ENCODE data around the gene CORO1C. TPM values are rescaled to one million over a fixed set of nuclear protein-coding genes. Genes with fewer than 3 reads are reported as not detected.

Gene CORO1C
- total RNA-seq, 1 donor from 2014 or later: 65.3 TPM

GRCh38 chr12:108647585-108648287 lies 83.6 kb downstream of the CORO1C start:
- Mint-ChIP-seq H3K4me3 (no peak overlapping the region), H3K9me3 (no peaks in the 10 kb centered on the region), H3K36me3 (peaks cover 26% of the 10 kb centered on the region), H3K27me3 (ENCODE audit: low read depth) (no peaks in the 10 kb centered on the region), H3K4me1 (peaks cover 10% of the 10 kb centered on the region), H3K27ac (no peak overlapping the region)
- DNase-seq (ENCODE audit: low spot score in 2 of 2, unreplicated experiment in 2 of 2): no peak
- TF ChIP-seq CTCF (IDR thresholded peaks at IDR 0.05; ENCODE audit: unreplicated experiment): no peak

DNA sequence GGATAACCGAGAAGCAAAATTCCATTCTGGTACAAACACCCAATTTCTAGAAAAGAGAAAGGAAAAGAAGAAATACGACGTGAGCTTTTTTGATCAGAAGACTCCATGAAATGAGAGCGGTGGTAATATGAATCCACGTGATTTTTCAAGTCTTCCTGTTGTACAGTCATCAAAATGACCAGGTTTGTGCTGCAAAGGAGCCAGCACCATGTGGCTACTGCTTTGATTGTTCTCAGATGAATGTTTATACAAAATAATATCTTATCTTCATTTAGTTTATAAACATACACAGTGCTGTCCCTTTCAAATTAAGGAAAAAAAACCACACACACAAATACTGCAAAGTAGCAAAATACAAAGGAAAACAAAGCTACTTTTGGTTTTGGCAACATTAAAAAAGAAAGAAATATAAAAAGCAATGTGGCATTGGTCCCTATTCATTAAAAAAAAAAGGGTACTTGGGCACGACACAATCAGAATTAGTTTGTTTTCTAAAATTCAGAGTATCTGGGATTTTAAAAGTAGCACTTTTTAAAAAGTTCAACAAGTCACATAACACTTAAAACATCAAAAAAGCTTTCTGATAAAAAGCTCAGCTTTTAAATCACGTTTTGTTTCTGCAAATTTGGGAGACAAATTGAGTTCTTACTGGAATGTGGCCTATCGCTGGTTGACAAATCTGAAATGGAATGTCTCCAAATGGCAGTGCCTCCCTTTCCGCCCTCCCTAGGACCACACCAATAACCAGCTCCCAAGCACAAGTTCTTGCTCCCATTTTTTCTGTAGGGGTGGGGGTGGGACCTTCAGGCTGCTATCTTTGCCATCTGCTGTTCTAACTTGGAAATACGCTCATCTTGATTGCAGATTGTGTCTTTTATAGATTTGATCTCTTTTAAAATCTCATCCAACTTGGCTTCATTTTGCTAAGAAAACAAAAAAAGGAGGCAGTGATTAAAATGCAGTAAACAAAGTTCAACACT lies 84.4 kb downstream of the CORO1C start:
- H3K27me3 Mint-ChIP-seq (ENCODE audit: low read depth): no peaks in the 10 kb centered on the region
- H3K36me3 Mint-ChIP-seq: peaks cover 26% of the 10 kb centered on the region
- H3K4me3 Mint-ChIP-seq: no peak overlapping the region
- no peak overlapping the region for H3K27ac Mint-ChIP-seq
- peaks cover 12% of the 10 kb centered on the region for H3K4me1 Mint-ChIP-seq
- no peak for DNase-seq (ENCODE audit: low spot score in 2 of 2, unreplicated experiment in 2 of 2)
- no peaks in the 10 kb centered on the region for H3K9me3 Mint-ChIP-seq
- no peak for TF ChIP-seq CTCF (IDR thresholded peaks at IDR 0.05; ENCODE audit: unreplicated experiment)

DNA sequence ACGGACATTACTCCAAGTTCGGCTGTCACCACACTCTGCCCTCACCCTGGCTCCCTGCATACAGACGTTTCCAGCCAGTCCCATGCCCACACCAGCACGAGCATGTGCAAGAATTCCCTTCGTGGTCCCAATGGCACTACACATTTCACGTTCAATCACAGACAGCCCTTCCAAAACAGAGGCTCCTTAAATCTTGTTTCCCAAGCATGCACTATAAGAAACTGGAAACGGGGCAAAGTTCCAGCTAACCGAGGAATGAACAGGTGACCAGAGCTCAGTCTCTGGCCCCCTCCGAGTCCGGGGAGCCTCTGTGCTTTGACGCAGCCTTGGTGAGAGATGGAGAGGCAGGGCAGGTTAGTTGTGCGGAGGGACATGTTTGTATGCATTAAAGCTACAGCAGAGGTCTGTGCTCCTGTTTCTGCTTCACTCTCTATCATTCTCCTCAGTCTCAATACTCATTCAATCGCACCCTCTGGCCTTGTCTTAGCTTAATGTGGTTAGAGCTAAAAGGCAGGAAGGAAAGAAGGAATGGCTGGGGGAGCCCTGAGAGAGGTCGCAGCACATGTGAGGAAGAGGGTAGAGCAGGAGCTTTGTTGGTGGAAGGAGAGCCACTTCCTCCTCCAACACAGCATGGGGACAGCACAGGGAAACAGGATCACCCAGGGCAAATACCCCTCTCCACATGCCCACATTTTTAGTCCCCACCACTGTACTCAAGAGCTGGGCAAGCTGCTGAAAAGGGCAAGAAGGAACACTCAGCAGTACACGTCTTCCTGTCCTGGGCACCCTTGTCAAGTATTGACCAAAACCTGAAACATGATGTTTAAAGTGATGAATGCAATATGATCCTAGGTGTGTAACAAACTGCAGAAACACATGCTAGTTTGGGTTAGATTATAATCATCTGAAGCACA lies 85.4 kb downstream of the CORO1C start:
- no peak overlapping the region for H3K4me3 Mint-ChIP-seq
- no peak overlapping the region for H3K27ac Mint-ChIP-seq
- TF ChIP-seq CTCF (IDR thresholded peaks at IDR 0.05; ENCODE audit: unreplicated experiment): no peak
- H3K27me3 Mint-ChIP-seq (ENCODE audit: low read depth): no peaks in the 10 kb centered on the region
- H3K4me1 Mint-ChIP-seq: peaks cover 22% of the 10 kb centered on the region
- peaks cover 21% of the 10 kb centered on the region for H3K36me3 Mint-ChIP-seq
- no peaks in the 10 kb centered on the region for H3K9me3 Mint-ChIP-seq
- no peak for DNase-seq (ENCODE audit: low spot score in 2 of 2, unreplicated experiment in 2 of 2)

DNA sequence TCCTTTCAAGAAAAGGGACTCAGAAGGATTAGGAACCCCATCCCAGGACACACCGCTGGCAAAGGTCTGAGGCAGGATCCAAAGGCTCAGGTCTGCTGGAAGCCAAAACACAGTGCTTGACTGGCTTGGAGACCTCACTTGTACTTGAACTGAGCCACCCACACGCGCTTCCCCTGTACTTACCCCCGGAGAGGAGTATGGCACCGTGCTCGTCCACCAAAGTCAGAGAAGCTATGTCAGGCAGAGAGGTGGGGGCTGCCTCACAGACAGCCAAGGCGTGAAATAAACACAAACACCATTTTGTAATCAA lies 86.6 kb downstream of the CORO1C start:
- Mint-ChIP-seq H3K4me1 (peaks cover 25% of the 10 kb centered on the region), H3K27me3 (ENCODE audit: low read depth) (no peaks in the 10 kb centered on the region), H3K27ac (no peak overlapping the region), H3K36me3 (peaks cover 20% of the 10 kb centered on the region), H3K4me3 (no peak overlapping the region), H3K9me3 (no peaks in the 10 kb centered on the region)
- no peak for DNase-seq (ENCODE audit: low spot score in 2 of 2, unreplicated experiment in 2 of 2)
- TF ChIP-seq CTCF (IDR thresholded peaks at IDR 0.05; ENCODE audit: unreplicated experiment): no peak

All from mesothelial cell of epicardium (in vitro differentiated cells).